GM12872 (cell line): ENCODE results near the gene COPG2.
A peak's percentile ranks its signal among the peaks of the same experiment; 100 is the strongest.

Experiments used
- TF ChIP-seq, protein P1 (sequence below): IDR thresholded peaks from 3 replicates; pipeline ENCODE4 v1.5.1; 2011; ENCODE audit warnings: low read depth, mild to moderate bottlenecking, low read length, moderate library complexity; ENCODE audit not compliant: insufficient read depth

The COPG2 gene

DNA sequence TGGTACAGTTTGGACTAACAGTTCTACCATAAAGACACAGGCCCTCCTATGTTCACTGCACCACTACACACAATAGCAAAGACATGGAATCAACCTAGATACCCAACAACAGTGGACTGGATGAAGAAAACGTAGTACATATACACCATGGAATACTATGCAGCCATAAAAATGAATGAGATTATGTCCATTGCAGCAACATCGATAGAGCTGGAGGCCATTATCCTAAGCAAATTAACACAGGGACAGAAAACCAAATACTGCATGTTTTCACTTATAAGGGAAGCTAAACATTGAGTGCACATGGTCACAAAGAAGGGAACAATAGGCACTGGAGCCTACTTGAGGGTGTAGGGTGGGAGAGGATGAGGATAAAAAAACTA lies 101.7 kb downstream of the COPG2 start:
- TF ChIP-seq, protein P1, sequence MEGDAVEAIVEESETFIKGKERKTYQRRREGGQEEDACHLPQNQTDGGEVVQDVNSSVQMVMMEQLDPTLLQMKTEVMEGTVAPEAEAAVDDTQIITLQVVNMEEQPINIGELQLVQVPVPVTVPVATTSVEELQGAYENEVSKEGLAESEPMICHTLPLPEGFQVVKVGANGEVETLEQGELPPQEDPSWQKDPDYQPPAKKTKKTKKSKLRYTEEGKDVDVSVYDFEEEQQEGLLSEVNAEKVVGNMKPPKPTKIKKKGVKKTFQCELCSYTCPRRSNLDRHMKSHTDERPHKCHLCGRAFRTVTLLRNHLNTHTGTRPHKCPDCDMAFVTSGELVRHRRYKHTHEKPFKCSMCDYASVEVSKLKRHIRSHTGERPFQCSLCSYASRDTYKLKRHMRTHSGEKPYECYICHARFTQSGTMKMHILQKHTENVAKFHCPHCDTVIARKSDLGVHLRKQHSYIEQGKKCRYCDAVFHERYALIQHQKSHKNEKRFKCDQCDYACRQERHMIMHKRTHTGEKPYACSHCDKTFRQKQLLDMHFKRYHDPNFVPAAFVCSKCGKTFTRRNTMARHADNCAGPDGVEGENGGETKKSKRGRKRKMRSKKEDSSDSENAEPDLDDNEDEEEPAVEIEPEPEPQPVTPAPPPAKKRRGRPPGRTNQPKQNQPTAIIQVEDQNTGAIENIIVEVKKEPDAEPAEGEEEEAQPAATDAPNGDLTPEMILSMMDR: no peak

DNA sequence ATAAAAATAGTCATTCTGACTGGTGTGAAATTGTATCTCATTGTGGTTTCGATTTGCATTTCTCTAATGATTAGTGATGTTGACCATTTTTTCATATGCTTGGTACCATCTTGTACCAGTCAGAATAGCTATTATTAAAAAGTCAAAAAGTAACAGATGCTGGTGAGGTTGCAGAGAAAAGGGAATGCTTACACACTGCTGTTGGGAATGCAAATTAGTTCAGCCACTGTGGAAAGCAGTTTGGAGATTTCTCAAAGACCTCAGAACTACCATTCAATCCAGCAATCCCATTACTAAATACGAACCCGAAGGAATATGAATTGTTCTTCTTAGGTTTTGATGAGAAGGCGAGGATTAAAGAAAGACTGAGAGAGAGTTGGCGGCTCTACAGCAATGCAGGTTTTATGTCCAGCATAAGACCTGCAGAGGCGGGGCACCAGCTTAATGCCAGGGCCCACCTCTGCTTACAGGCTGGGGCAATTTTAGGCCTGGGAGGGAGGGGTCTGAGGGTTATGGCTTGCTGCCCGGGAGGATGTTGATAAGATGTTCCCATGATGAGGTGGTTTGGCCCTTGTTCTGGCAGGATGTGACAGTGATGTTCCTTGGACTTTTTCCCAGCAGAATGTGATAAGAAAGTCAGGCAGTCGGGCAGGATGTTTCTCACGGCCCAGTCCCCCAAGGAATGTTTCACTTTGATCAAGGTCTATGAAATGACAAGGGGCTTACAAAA lies 102.2 kb downstream of the COPG2 start:
- TF ChIP-seq, protein P1: no peak

DNA sequence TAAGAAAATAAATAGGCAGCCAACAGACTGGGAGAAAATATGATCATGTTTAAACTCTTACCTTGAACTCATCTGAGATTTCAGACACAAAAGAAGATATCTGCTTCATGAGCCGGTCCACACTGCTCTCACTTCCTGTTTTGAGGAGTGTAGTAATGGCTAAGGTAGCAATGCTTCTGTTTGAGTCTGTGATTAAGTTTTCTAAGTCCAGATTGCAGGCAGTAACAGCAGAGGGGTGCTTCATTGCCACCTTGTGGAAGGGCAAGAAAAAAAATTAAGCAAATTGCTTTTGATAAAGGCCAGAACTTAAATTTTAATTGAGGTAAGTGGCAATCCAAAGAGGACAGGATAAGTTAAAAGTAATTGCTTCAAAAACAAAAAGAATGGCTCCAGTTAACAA lies 107.6 kb downstream of the COPG2 start:
- TF ChIP-seq, protein P1: peak; percentile 42; the same call in 1 of the 3 replicates

DNA sequence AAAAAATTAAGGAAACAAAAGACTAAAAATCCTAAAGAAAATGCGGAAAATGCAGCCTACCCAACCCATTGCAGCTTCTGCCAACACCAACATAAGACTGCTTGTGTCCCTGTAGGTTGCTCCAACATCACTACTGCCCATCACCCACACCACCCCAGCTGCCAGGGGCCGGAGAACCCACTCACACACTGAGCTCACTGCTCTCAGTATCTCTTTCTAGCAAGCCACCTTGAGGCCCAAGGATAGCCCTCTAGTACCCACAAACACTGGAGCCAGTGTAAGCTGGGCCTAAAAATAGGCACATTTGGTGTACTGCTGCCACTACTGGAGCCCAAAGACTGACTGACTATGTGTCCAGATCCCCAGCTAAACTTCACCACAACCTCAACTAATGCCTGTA lies 109.4 kb downstream of the COPG2 start:
- TF ChIP-seq, protein P1: no peak

DNA sequence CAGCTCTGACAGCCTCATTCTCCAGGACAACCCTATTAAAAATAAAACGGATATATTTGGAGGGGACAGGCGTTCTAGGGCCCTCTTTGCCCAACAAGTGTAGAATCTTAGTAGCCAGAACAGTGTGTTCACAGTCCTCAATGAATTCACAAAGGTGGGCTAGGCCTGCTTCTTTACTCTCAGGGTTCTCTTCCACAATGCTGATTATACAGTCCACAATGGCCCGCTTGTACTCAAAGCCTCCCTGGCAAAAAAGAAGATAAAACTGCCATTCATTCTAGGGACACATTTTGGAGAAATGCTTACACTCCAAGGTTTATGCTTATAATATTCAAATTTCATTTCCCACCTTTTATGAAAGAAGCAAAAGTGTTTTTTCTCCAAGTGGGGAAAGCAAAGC lies 114.1 kb downstream of the COPG2 start:
- TF ChIP-seq, protein P1: no peak

DNA sequence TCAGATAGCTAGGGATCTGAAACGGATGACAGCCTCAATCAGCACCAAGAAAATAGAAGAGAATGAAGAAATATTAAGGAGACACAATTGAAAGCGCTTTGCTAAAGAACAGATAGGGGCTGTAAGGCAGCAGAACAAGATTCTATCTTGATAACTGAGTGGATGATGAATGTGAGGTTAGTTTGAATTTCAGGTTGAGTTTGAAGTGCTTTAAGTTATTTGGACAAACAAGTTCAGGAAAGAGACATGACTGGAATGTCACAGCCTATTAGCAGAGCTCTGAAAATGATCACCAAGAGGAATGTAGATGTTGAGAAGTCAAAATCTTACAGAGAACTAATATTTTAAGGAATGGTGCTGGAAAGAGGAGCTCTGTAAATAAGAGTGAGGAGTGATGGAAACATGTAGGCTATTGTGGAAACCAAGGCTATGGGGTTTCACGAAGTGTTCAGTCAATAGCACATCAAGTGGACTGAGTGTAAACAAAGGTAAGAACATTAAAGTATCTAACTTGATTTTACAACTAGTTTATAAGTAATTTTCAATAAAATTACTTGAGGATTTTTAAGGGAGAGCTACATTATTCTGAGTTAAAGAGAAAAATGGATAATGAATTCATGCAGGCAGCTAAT lies 115.0 kb downstream of the COPG2 start:
- TF ChIP-seq, protein P1: no peak

DNA sequence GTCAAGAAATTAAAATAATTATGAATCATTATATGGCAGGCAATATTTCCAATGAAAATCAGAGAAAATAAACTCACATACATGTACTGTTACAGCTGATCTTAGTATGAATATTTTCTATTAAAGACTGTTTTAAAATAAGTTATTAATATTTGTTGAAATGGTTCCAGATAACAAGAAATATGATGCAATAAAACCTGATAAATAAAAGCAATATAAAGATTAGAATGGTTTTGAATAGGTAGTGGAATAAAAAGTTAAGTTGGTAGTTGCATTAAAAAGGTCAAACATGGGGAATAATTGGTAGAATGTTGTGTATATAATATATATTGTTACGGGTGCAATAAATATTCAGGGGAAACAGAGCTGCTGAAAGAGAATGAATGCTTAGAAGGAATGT lies 124.2 kb downstream of the COPG2 start:
- TF ChIP-seq, protein P1: no peak
